ENCODE results near the gene FBLIM1. TPM values are rescaled to one million over a fixed set of nuclear protein-coding genes. Genes with fewer than 3 reads are reported as not detected.

Gene FBLIM1
- total RNA-seq, 2 experiments from 2014 or later: not detected

DNA sequence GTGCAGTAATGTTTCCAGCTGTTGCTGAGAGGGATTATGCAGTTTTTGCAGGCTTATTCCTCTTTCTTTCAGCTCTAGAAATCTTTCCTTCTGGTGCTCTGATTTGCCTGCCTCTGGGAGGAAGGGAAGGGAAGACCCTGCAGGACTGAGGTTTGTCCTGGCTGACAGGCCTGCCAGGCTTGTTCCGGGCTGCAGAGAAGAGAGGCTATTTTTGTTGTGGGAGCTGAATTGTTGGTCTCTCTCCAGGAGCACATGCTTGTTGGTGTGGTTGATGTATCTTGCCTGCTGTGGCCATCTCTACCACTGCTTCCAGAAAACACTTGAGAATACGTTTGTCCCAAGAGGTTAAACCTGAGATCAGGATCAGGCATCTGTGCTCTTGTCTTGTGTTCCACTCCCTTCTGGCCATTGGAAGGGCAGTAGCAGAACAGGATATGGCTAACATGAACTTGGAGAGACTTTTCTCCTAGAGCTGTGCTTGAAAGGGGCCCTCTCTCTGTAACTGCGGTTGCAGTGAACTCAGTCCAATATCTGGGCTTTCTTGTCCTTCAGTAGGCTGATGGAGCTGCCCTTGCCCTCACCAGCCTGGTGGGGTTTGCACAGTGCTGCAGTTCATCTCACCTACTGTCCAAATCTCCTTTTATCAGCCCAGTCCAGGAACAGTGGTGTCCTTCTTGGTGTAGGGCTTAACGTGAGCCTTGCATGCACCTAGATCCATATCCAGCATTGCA lies 44.0 kb upstream of the FBLIM1 start:
- ChIA-PET CTCF (ENCODE audit: unreplicated experiment) (no interaction called here), POLR2A (interaction anchor here (0.6 to 0.9 kb wide), 2 partner anchors 8 to 13 kb away, joined by 3 read pairs; no protein-coding TSS in a partner anchor)
- H3K36me3 ChIP-seq (ENCODE audit: insufficient read depth, low read length): peaks cover 18% of the 10 kb centered on the region
- H3K27ac ChIP-seq (ENCODE audit: low read depth, low read length, poor library complexity, severe bottlenecking): no peak overlapping the region
- H3K9me3 ChIP-seq (ENCODE audit: low read length): no peaks in the 10 kb centered on the region
- no peak overlapping the region for H3K4me2 ChIP-seq (ENCODE audit: low read length)
- H4K20me1 ChIP-seq (ENCODE audit: insufficient read depth, low read length): peaks cover 5% of the 10 kb centered on the region; the same call in 1 of the 2 replicates
- BruUV-seq (replicated peaks): no TSS peak
- H3K4me1 ChIP-seq (ENCODE audit: insufficient read depth, low read length, poor library complexity, severe bottlenecking): no peaks in the 10 kb centered on the region
- no peak overlapping the region for H3K4me3 ChIP-seq (ENCODE audit: low read depth, low read length, poor library complexity, severe bottlenecking)
- intact Hi-C loops (cut with micrococcal nuclease; ENCODE audit: unreplicated experiment): no loop called here
- H2AFZ ChIP-seq (ENCODE audit: low read length): no peak overlapping the region
- no peaks in the 10 kb centered on the region for H3K79me2 ChIP-seq (ENCODE audit: insufficient read depth, low read depth, low read length)
- no peak for DNase-seq (ENCODE audit: low spot score)
- no peak for TF ChIP-seq EZH2phosphoT487 (IDR thresholded peaks at IDR 0.05; ENCODE audit: borderline replicate concordance, low read depth, low read length)
- TF ChIP-seq, protein P1, sequence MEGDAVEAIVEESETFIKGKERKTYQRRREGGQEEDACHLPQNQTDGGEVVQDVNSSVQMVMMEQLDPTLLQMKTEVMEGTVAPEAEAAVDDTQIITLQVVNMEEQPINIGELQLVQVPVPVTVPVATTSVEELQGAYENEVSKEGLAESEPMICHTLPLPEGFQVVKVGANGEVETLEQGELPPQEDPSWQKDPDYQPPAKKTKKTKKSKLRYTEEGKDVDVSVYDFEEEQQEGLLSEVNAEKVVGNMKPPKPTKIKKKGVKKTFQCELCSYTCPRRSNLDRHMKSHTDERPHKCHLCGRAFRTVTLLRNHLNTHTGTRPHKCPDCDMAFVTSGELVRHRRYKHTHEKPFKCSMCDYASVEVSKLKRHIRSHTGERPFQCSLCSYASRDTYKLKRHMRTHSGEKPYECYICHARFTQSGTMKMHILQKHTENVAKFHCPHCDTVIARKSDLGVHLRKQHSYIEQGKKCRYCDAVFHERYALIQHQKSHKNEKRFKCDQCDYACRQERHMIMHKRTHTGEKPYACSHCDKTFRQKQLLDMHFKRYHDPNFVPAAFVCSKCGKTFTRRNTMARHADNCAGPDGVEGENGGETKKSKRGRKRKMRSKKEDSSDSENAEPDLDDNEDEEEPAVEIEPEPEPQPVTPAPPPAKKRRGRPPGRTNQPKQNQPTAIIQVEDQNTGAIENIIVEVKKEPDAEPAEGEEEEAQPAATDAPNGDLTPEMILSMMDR (conservative IDR thresholded peaks at IDR 0.05; ENCODE audit: low read length): no peak
- H3K9me2 ChIP-seq (ENCODE audit: insufficient read depth, low read length): no peaks in the 10 kb centered on the region

DNA sequence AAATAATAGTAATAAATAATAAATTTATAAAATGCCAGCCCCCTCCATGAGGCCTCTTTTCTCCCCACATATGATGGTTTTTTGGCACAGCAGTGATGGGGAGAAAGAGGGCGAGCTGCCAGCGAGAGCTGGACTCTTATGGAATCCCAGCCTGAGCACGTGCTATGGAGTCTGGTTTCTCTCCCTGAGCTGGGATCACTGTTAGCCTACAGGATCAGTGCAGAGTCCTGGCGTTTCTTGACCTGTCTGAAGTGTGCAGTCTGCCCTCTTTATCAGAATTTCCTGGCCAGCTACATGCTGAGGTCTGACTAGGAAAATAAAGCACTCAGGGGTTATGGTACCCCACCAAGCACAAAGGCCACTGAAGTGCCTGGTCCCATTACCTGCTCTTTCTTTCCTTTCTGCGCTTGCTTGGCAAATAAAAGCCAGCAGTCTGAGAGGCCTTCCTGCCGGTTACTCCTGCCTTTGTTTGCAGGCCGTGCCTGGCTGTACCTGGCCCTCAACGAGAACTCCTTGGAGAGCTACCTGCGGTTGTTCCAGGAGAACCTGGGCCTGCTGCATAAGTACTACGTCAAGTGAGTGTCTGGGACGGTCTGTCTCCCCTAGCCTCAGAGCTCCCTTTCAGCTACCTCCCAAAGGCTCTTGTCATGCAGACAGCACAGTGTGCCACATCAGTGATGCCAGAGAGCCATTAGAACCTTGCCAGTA lies 41.0 kb upstream of the FBLIM1 start:
- TF ChIP-seq, protein P1 (conservative IDR thresholded peaks at IDR 0.05; ENCODE audit: low read length): no peak
- TF ChIP-seq EZH2phosphoT487 (IDR thresholded peaks at IDR 0.05; ENCODE audit: borderline replicate concordance, low read depth, low read length): no peak
- Histone ChIP-seq H3K4me1 (ENCODE audit: insufficient read depth, low read length, poor library complexity, severe bottlenecking) (no peaks in the 10 kb centered on the region), H2AFZ (ENCODE audit: low read length) (no peak overlapping the region), H3K79me2 (ENCODE audit: insufficient read depth, low read depth, low read length) (no peaks in the 10 kb centered on the region), H3K9me2 (ENCODE audit: insufficient read depth, low read length) (no peaks in the 10 kb centered on the region), H3K9me3 (ENCODE audit: low read length) (no peaks in the 10 kb centered on the region), H4K20me1 (ENCODE audit: insufficient read depth, low read length) (peaks cover 5% of the 10 kb centered on the region; the same call in 1 of the 2 replicates), H3K4me2 (ENCODE audit: low read length) (no peak overlapping the region), H3K27ac (ENCODE audit: low read depth, low read length, poor library complexity, severe bottlenecking) (no peak overlapping the region), H3K4me3 (ENCODE audit: low read depth, low read length, poor library complexity, severe bottlenecking) (no peak overlapping the region), H3K36me3 (ENCODE audit: insufficient read depth, low read length) (peaks cover 35% of the 10 kb centered on the region)
- no TSS peak for BruUV-seq (replicated peaks)
- intact Hi-C loops (cut with micrococcal nuclease; ENCODE audit: unreplicated experiment): no loop called here
- ChIA-PET CTCF (ENCODE audit: unreplicated experiment) (no interaction called here), POLR2A (interaction anchor here (0.6 kb wide), 1 partner anchor 1324 kb away, joined by 4 read pairs; no protein-coding TSS in a partner anchor)
- no peak for DNase-seq (ENCODE audit: low spot score)

DNA sequence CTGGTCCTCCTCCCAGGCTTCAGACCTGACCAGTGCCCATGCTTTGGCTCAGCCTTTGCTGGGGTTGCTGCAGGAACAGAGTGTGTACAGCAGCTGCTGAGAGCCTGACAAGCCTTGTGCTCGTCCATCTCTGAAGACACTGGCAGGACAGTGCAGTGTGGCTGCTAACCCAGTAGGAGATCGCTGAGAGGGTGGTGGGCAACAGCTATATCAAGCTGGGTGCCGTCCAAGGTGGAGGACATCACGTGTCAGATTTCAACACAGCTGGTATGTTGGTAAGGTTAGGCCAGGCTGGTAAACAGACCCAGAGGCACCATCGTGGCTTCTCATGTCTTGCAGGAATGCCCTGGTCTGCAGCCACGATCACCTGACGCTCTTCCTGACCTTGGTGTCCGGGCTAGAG lies 40.4 kb upstream of the FBLIM1 start:
- no peak for TF ChIP-seq EZH2phosphoT487 (IDR thresholded peaks at IDR 0.05; ENCODE audit: borderline replicate concordance, low read depth, low read length)
- TF ChIP-seq, protein P1 (conservative IDR thresholded peaks at IDR 0.05; ENCODE audit: low read length): no peak
- CTCF ChIA-PET (ENCODE audit: unreplicated experiment): no interaction called here
- POLR2A ChIA-PET: no interaction called here
- Histone ChIP-seq H3K4me1 (ENCODE audit: insufficient read depth, low read length, poor library complexity, severe bottlenecking) (no peaks in the 10 kb centered on the region), H3K9me2 (ENCODE audit: insufficient read depth, low read length) (no peaks in the 10 kb centered on the region), H3K36me3 (ENCODE audit: insufficient read depth, low read length) (peaks cover 35% of the 10 kb centered on the region), H2AFZ (ENCODE audit: low read length) (no peak overlapping the region), H4K20me1 (ENCODE audit: insufficient read depth, low read length) (peaks cover 5% of the 10 kb centered on the region; the same call in 1 of the 2 replicates), H3K4me2 (ENCODE audit: low read length) (no peak overlapping the region), H3K9me3 (ENCODE audit: low read length) (no peaks in the 10 kb centered on the region), H3K4me3 (ENCODE audit: low read depth, low read length, poor library complexity, severe bottlenecking) (no peak overlapping the region), H3K79me2 (ENCODE audit: insufficient read depth, low read depth, low read length) (no peaks in the 10 kb centered on the region), H3K27ac (ENCODE audit: low read depth, low read length, poor library complexity, severe bottlenecking) (no peak overlapping the region)
- intact Hi-C loops (cut with micrococcal nuclease; ENCODE audit: unreplicated experiment): no loop called here
- DNase-seq (ENCODE audit: low spot score): no peak
- BruUV-seq (replicated peaks): no TSS peak

Measured in OCI-LY7 (cell line).